Panc1 (cell line): ENCODE measurements around the gene GDAP1L1. TPM values are rescaled to one million over a fixed set of nuclear protein-coding genes. Genes with fewer than 3 reads are reported as not detected.

Experiments used
- ATAC-seq: fragments of 200-7000 bp; cut with Tn5 transposase; 2 replicates; pipeline ENCODE4 v1.9.1; 2020; ENCODE audit warnings: mild to moderate bottlenecking, moderate library complexity
- BruUV-seq: library from RNA; stranded (reverse); fragments of 400-500 nt; replicated peaks from 2 replicates; lab custom pipeline; 2021; lab: Mats Ljungman, UMichigan
- CTCF ChIA-PET: fragments of 300-600 bp; sonication (Branson Sonifier 250); formaldehyde crosslinking; loops from one replicate; lab custom pipeline; 2022; ENCODE audit warnings: antibody characterized with exemption; lab: Charles Lee
- POLR2A ChIA-PET: fragments of 300-600 bp; sonication (Branson Sonifier 250); formaldehyde crosslinking; loops from one replicate; lab custom pipeline; 2022; ENCODE audit warnings: antibody characterized with exemption; lab: Charles Lee
- DNase-seq: peaks from one replicate; pipeline ENCODE4 v3.0.0-alpha.2; 2010; ENCODE audit warnings: low read depth, low spot score
- H3K27ac ChIP-seq: 2 replicates; pipeline ENCODE4 v1.5.1; 2011; ENCODE audit warnings: mild to moderate bottlenecking, low read length, inconsistent platforms
- H3K27me3 ChIP-seq: fragments of 200-500 bp; sonication (Bioruptor generic); 2 replicates; pipeline ENCODE4 v1.6.0; 2014; ENCODE audit warnings: low read length, inconsistent platforms; ENCODE audit not compliant: control insufficient read depth, insufficient read depth
- H3K36me3 ChIP-seq: fragments of 200-500 bp; sonication (Bioruptor generic); 2 replicates; pipeline ENCODE4 v1.5.1; 2014; ENCODE audit warnings: inconsistent platforms, mild to moderate bottlenecking, low read length, moderate library complexity; ENCODE audit not compliant: control insufficient read depth, insufficient read depth
- H3K4me1 ChIP-seq: 2 replicates; pipeline ENCODE4 v1.5.1; 2011; ENCODE audit warnings: inconsistent platforms, mild to moderate bottlenecking, low read length, moderate library complexity; ENCODE audit not compliant: control insufficient read depth, insufficient read depth
- H3K4me3 ChIP-seq, 2 experiments: 2 replicates each; pipeline ENCODE4 v1.5.1; 2011 to 2012; ENCODE audit warnings: low read depth in 2 of 2, low read length in 2 of 2, mild to moderate bottlenecking in 2 of 2, inconsistent platforms in 1 of 2, moderate library complexity in 1 of 2
- H3K9me3 ChIP-seq: fragments of 200-500 bp; sonication (Bioruptor generic); 2 replicates; pipeline ENCODE4 v1.5.1; 2014; ENCODE audit warnings: low read depth, mild to moderate bottlenecking, inconsistent platforms, low read length, moderate library complexity; ENCODE audit not compliant: control insufficient read depth, insufficient read depth
- CTCF ChIP-seq: fragments of 450-650 bp; IDR thresholded peaks from 2 replicates; pipeline ENCODE4 v1.5.1; 2017; ENCODE audit warnings: mild to moderate bottlenecking
- POLR2AphosphoS5 ChIP-seq: IDR thresholded peaks from 2 replicates; pipeline ENCODE4 v1.6.1; 2012; ENCODE audit warnings: mild to moderate bottlenecking, low read depth, low read length, moderate library complexity
- REST ChIP-seq, 2 experiments: IDR thresholded peaks; 2 replicates each; pipeline ENCODE4 v1.6.1; 2011 to 2012; ENCODE audit warnings: low read depth in 2 of 2, control low read depth in 1 of 2, low read length in 1 of 2, mild to moderate bottlenecking in 1 of 2, moderate library complexity in 1 of 2; ENCODE audit not compliant: insufficient read depth in 1 of 2
- SIN3A ChIP-seq: IDR thresholded peaks from 2 replicates; pipeline ENCODE4 v1.6.1; 2012; ENCODE audit warnings: low read depth, mild to moderate bottlenecking, low read length, moderate library complexity, borderline replicate concordance; ENCODE audit not compliant: insufficient read depth
- TCF7L2 ChIP-seq: IDR thresholded peaks from 2 replicates; pipeline ENCODE4 v1.6.1; 2011; ENCODE audit warnings: mild to moderate bottlenecking, low read depth, low read length, inconsistent platforms
- in situ Hi-C: cut with HindIII; loops from 2 replicates; pipeline ENCODE4 v1.10.0; 2016; ENCODE audit warnings: low sequenced_read_pairs, low pct_unique_long_range_greater_than_20kb
- intact Hi-C: fragments of 100-400 bp; cut with micrococcal nuclease; formaldehyde crosslinking; loops from one replicate; pipeline ENCODE4 v1.10.0; 2022; ENCODE audit not compliant: unreplicated experiment
- total RNA-seq: library from RNA; stranded (reverse); gene quantifications from one replicate; pipeline ENCODE4 v1.2.1, GENCODE V29; 2021; ENCODE audit not compliant: unreplicated experiment

The GDAP1L1 gene
- total RNA-seq, 1 experiment from 2014 or later: not detected

- Histone ChIP-seq H3K36me3 (no peaks in the 10 kb centered on the region), H3K27ac (no peak overlapping the region), H3K9me3 (no peaks in the 10 kb centered on the region), H3K27me3 (no peaks in the 10 kb centered on the region), H3K4me3 (no peak overlapping the region), H3K4me1 (no peaks in the 10 kb centered on the region)
- ATAC-seq (no peak), DNase-seq (no peak)
- ChIA-PET POLR2A (no interaction called here), CTCF (no interaction called here)
- no TSS peak for BruUV-seq
- TF ChIP-seq POLR2AphosphoS5 (no peak), TCF7L2 (no peak), REST (IDR thresholded peaks at IDR 0.05; ENCODE audit: insufficient read depth in 1 of 2, low read depth in 2 of 2, low read length in 1 of 2) (no peak), SIN3A (no peak), CTCF (no peak)
- intact Hi-C loops (no loop called here), in situ Hi-C loops (no loop called here)
These were observed 33.3 kb downstream of the GDAP1L1 start for GRCh38 chr20:44280387-44280786.

- in situ Hi-C loops: no loop called here
- no peak overlapping the region for H3K4me3 ChIP-seq
- TF ChIP-seq SIN3A (no peak), POLR2AphosphoS5 (no peak), TCF7L2 (no peak), REST (IDR thresholded peaks at IDR 0.05; ENCODE audit: insufficient read depth in 1 of 2, low read depth in 2 of 2, low read length in 1 of 2) (no peak), CTCF (no peak)
- H3K27ac ChIP-seq: no peak overlapping the region
- BruUV-seq: no TSS peak
- no peaks in the 10 kb centered on the region for H3K4me1 ChIP-seq
- ChIA-PET CTCF (no interaction called here), POLR2A (no interaction called here)
- no peaks in the 10 kb centered on the region for H3K9me3 ChIP-seq
- intact Hi-C loops: no loop called here
- H3K36me3 ChIP-seq: no peaks in the 10 kb centered on the region
- no peaks in the 10 kb centered on the region for H3K27me3 ChIP-seq
- ATAC-seq: no peak
- DNase-seq: no peak
These were observed 35.1 kb downstream of the GDAP1L1 start for GRCh38 chr20:44282192-44282591.
